Cardiac muscle cell (in vitro differentiated cells and primary cell): ENCODE data around the gene SYNC. TPM values are rescaled to one million over a fixed set of nuclear protein-coding genes. Genes with fewer than 3 reads are reported as not detected.
"Not testable (repeated sequence)": the region's sequence is repeated elsewhere in the genome, so short reads cannot be mapped to it uniquely, and the experiment has no call there.

Experiments
- DNase-seq, 2 donors: peaks; one replicate each; pipeline versions ENCODE4 v3.0.0 to v3.0.0-alpha.2; 2010 to 2017; ENCODE audit warnings: low read depth in 1 of 2, low spot score in 1 of 2
- H3K27ac ChIP-seq: fragments of 200-600 bp; sonication (generic); 2 replicates; pipeline ENCODE4 v1.5.1; 2016
- H3K27me3 ChIP-seq: fragments of 200-600 bp; sonication (generic); 2 replicates; pipeline ENCODE4 v1.6.0; 2016; ENCODE audit warnings: control low read depth
- H3K36me3 ChIP-seq: fragments of 200-600 bp; sonication (generic); 2 replicates; pipeline ENCODE4 v1.5.1; 2016; ENCODE audit warnings: control low read depth
- H3K4me1 ChIP-seq: fragments of 200-600 bp; sonication (generic); 2 replicates; pipeline ENCODE4 v1.8.1; 2017; ENCODE audit warnings: low read depth, mild to moderate bottlenecking, mixed run types
- H3K4me3 ChIP-seq: fragments of 200-600 bp; sonication (generic); 2 replicates; pipeline ENCODE4 v1.5.1; 2016; ENCODE audit warnings: mild to moderate bottlenecking
- H3K9me3 ChIP-seq: fragments of 200-600 bp; sonication (generic); 2 replicates; pipeline ENCODE4 v1.5.1; 2017; ENCODE audit warnings: low read depth, mild to moderate bottlenecking, control low read depth
- polyA plus RNA-seq: library from polyadenylated mRNA; unstranded; fragments of >200 nt; fragmentation: Nextera tagmentation; extraction: Ambion mirVana; gene quantifications from 2 replicates; pipeline ENCODE4 v1.2.1, GENCODE V29; 2016
- total RNA-seq: library from RNA; depleted of rRNA; stranded (reverse); fragments of >200 nt; gene quantifications from 2 replicates; pipeline ENCODE4 v1.2.3, GENCODE V29; 2016
- TF ChIP-seq, protein P1 (sequence below): IDR thresholded peaks from 2 replicates; pipeline ENCODE4 v1.5.1; 2012; ENCODE audit warnings: low read depth, mild to moderate bottlenecking, low read length

Gene SYNC
- total and polyA plus RNA-seq, 2 experiments from 2014 or later = 1.2 to 4.5 TPM

DNA sequence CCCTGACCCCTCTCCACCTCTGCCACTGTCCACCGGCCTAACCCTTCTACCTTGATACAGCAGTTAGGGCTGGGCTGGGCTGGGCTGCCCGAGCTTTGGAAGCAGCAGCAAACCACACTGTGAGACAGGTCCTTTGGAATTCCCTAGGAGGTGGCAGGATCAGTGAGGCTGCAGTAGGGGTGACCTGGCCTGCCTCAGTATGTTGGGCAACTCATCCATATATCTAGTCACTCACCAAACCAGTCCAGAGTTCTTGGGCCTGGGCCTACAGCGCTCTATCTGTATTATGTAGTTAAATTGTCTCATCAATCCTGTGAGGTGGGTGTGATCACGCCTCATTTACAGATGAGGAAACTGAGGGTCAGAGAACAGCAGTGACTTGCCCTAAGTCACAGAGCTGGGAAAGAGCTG, 13.3 kb upstream of the SYNC start:
- peaks cover 5% of the 10 kb centered on the region for H3K4me1 ChIP-seq
- H3K9me3 ChIP-seq = no peaks in the 10 kb centered on the region
- H3K4me3 ChIP-seq = no peak overlapping the region
- H3K27me3 ChIP-seq = no peaks in the 10 kb centered on the region
- no peak for DNase-seq
- H3K36me3 ChIP-seq = no peaks in the 10 kb centered on the region
- H3K27ac ChIP-seq = no peak overlapping the region
- TF ChIP-seq, protein P1, sequence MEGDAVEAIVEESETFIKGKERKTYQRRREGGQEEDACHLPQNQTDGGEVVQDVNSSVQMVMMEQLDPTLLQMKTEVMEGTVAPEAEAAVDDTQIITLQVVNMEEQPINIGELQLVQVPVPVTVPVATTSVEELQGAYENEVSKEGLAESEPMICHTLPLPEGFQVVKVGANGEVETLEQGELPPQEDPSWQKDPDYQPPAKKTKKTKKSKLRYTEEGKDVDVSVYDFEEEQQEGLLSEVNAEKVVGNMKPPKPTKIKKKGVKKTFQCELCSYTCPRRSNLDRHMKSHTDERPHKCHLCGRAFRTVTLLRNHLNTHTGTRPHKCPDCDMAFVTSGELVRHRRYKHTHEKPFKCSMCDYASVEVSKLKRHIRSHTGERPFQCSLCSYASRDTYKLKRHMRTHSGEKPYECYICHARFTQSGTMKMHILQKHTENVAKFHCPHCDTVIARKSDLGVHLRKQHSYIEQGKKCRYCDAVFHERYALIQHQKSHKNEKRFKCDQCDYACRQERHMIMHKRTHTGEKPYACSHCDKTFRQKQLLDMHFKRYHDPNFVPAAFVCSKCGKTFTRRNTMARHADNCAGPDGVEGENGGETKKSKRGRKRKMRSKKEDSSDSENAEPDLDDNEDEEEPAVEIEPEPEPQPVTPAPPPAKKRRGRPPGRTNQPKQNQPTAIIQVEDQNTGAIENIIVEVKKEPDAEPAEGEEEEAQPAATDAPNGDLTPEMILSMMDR = no peak

- no peak overlapping the region for H3K4me3 ChIP-seq
- no peaks in the 10 kb centered on the region for H3K9me3 ChIP-seq
- TF ChIP-seq, protein P1 = no peak
- no peak for DNase-seq
- H3K27ac ChIP-seq = no peak overlapping the region
- H3K36me3 ChIP-seq = no peaks in the 10 kb centered on the region
- H3K27me3 ChIP-seq = no peaks in the 10 kb centered on the region
- peaks cover 5% of the 10 kb centered on the region for H3K4me1 ChIP-seq
These were observed 11.7 kb upstream of the SYNC start for GRCh38 chr1:32714277-32714676.

- DNase-seq = no peak
- Histone ChIP-seq H3K9me3 (no peaks in the 10 kb centered on the region), H3K27me3 (no peaks in the 10 kb centered on the region), H3K36me3 (no peaks in the 10 kb centered on the region), H3K27ac (no peak overlapping the region), H3K4me3 (no peak overlapping the region), H3K4me1 (peaks cover 5% of the 10 kb centered on the region)
- TF ChIP-seq, protein P1 = no peak
These were observed 10.5 kb upstream of the SYNC start for GRCh38 chr1:32713081-32713480.

DNA sequence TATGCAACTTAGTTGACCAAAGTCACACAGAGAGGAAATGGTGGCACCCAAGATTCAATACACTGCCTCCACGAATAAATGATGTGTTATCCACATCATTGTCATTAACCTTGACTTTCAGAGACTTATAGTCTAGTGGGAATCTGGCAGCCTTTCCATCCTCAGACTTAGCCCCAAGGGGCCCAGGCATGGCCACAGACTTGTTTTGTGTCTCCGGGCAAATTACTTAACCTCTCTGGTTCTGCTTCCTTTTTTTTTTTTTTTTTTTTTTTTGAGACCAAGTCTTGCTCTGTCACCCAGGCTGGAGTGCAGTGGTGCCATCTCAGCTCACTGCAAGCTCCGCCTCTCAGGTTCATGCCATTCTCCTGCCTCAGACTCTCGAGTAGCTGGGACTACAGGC, 8.7 kb upstream of the SYNC start:
- not testable (repeated sequence) for DNase-seq, H3K27ac ChIP-seq, H3K4me3 ChIP-seq, H3K36me3 ChIP-seq, H3K27me3 ChIP-seq, H3K4me1 ChIP-seq, H3K9me3 ChIP-seq

DNA sequence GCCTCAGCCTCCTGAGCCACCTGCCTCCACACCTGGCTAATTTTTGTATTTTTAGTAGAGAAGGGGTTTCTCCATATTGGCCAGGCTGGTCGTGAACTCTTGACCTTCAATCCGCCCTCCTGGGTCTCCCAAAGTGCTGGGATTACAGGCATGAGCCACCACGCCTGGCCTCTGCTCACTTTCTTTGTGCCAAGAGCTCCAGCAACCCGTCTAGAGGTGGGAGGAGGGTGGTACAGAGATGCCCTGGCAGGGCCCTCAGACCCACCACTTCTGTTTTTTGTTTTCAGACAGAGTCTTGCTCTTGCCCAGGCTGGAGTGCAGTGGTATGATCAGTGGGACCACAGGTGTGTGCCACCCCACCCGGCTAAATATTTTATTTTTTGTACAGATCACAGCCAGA, 6.9 kb upstream of the SYNC start:
- no peaks in the 10 kb centered on the region for H3K27me3 ChIP-seq
- no peaks in the 10 kb centered on the region for H3K9me3 ChIP-seq
- no peaks in the 10 kb centered on the region for H3K4me1 ChIP-seq
- TF ChIP-seq, protein P1 = no peak
- no peaks in the 10 kb centered on the region for H3K36me3 ChIP-seq
- H3K4me3 ChIP-seq = no peak overlapping the region
- no peak for DNase-seq
- no peak overlapping the region for H3K27ac ChIP-seq

GRCh38 chr1:32709075-32709474, 6.5 kb upstream of the SYNC start:
- no peaks in the 10 kb centered on the region for H3K27me3 ChIP-seq
- H3K4me1 ChIP-seq = no peaks in the 10 kb centered on the region
- no peaks in the 10 kb centered on the region for H3K36me3 ChIP-seq
- TF ChIP-seq, protein P1 = no peak
- H3K27ac ChIP-seq = no peak overlapping the region
- H3K4me3 ChIP-seq = no peak overlapping the region
- H3K9me3 ChIP-seq = no peaks in the 10 kb centered on the region
- DNase-seq = no peak
